GM10847 (cell line): ENCODE measurements around the gene ANKMY1.

Experiments used
- POLR2A ChIP-seq: IDR thresholded peaks from 2 replicates; pipeline ENCODE4 v1.6.1; 2011; ENCODE audit not compliant: insufficient read length; ENCODE audit errors: extremely low read depth

The ANKMY1 gene

GRCh38 chr2:240447331-240447730, 110.5 kb downstream of the ANKMY1 start:
- no peak for TF ChIP-seq POLR2A

- TF ChIP-seq POLR2A: no peak
These were observed 111.1 kb downstream of the ANKMY1 start for GRCh38 chr2:240446664-240447175.

GRCh38 chr2:240445961-240446663, 111.7 kb downstream of the ANKMY1 start:
- TF ChIP-seq POLR2A: no peak

GRCh38 chr2:240444464-240444863, 113.3 kb downstream of the ANKMY1 start:
- TF ChIP-seq POLR2A: no peak

- no peak for TF ChIP-seq POLR2A
These were observed 113.9 kb downstream of the ANKMY1 start for GRCh38 chr2:240443891-240444301.

GRCh38 chr2:240442891-240443715, 114.7 kb downstream of the ANKMY1 start:
- TF ChIP-seq POLR2A: no peak

GRCh38 chr2:240441993-240442411, 115.8 kb downstream of the ANKMY1 start:
- TF ChIP-seq POLR2A: no peak

- TF ChIP-seq POLR2A: no peak
These were observed 116.3 kb downstream of the ANKMY1 start for GRCh38 chr2:240441326-240441992.

GRCh38 chr2:240440704-240441320, 117.0 kb downstream of the ANKMY1 start:
- no peak for TF ChIP-seq POLR2A

GRCh38 chr2:240440251-240440650, 117.5 kb downstream of the ANKMY1 start:
- no peak for TF ChIP-seq POLR2A

GRCh38 chr2:240439698-240440151, 118.1 kb downstream of the ANKMY1 start:
- TF ChIP-seq POLR2A: no peak

- TF ChIP-seq POLR2A: no peak
These were observed 118.7 kb downstream of the ANKMY1 start for GRCh38 chr2:240438810-240439697.

GRCh38 chr2:240437861-240438809, 119.7 kb downstream of the ANKMY1 start:
- TF ChIP-seq POLR2A: no peak
